HTR-8/SVneo (cell line): Measurements from ENCODE around the gene TBC1D22B.

Source experiments
- DNase-seq: peaks from one replicate; pipeline ENCODE4 v3.0.0; 2011; ENCODE audit warnings: low spot score, mixed read lengths; ENCODE audit not compliant: insufficient read length
- FAIRE-seq: peaks from 2 replicates; lab custom pipeline; 2011; peaks lifted over from hg19 to GRCh38; lab: Jason Lieb, UNC

TBC1D22B gene

GRCh38 chr6:37257634-37258404, at the start of gene TBC1D22B, which contains the start of gene TMEM217:
TBC1D22B (plus strand) TSS chr6:37257772; CDS start chr6:37257918, 146 bp downstream.
TMEM217 (minus strand) TSS chr6:37258144; CDS start chr6:37219030, 39,114 bp downstream.
- FAIRE-seq (peak; percentile 99), DNase-seq (peak; percentile 99)

- FAIRE-seq (no peak), DNase-seq (peak; percentile 79)
These were observed 49.6 kb upstream of the TBC1D22B start for GRCh38 chr6:37207903-37208456.

GRCh38 chr6:37208793-37209192, 48.8 kb upstream of the TBC1D22B start:
- FAIRE-seq (no peak), DNase-seq (no peak)

GRCh38 chr6:37209461-37210205, 47.9 kb upstream of the TBC1D22B start:
- no peak for FAIRE-seq

GRCh38 chr6:37210313-37210968, 47.1 kb upstream of the TBC1D22B start:
- peak; percentile 82 for DNase-seq
- peak; percentile 69 for FAIRE-seq

More at GRCh38 chr6:37209461-37210205, 47.9 kb upstream of the TBC1D22B start:
- DNase-seq: no peak

GRCh38 chr6:37212268-37212667, 45.3 kb upstream of the TBC1D22B start:
- DNase-seq: no peak
- FAIRE-seq: peak; percentile 31

- DNase-seq (no peak), FAIRE-seq (no peak)
These were observed 39.5 kb upstream of the TBC1D22B start for GRCh38 chr6:37218061-37218460.

GRCh38 chr6:37218511-37218910, 39.1 kb upstream of the TBC1D22B start:
- DNase-seq (no peak), FAIRE-seq (no peak)

- no peak for FAIRE-seq
These were observed 35.9 kb upstream of the TBC1D22B start for GRCh38 chr6:37221585-37222124.

GRCh38 chr6:37222125-37222967, 35.2 kb upstream of the TBC1D22B start:
- DNase-seq: peak; percentile 91
- FAIRE-seq: peak; percentile 93

More at GRCh38 chr6:37221585-37222124, 35.9 kb upstream of the TBC1D22B start:
- no peak for DNase-seq

- FAIRE-seq: no peak
- DNase-seq: no peak
These were observed 34.6 kb upstream of the TBC1D22B start for GRCh38 chr6:37222992-37223391.

- no peak for FAIRE-seq
These were observed 32.0 kb upstream of the TBC1D22B start for GRCh38 chr6:37225350-37226169.

GRCh38 chr6:37230104-37230503, 27.5 kb upstream of the TBC1D22B start:
- FAIRE-seq (no peak), DNase-seq (no peak)

More at GRCh38 chr6:37225350-37226169, 32.0 kb upstream of the TBC1D22B start:
- no peak for DNase-seq

- FAIRE-seq: no peak
- DNase-seq: no peak
These were observed 25.0 kb upstream of the TBC1D22B start for GRCh38 chr6:37232430-37233017.

GRCh38 chr6:37233541-37233940, 24.0 kb upstream of the TBC1D22B start:
- FAIRE-seq: peak; percentile 13
- DNase-seq: no peak

GRCh38 chr6:37236921-37237320, 20.7 kb upstream of the TBC1D22B start:
- DNase-seq: no peak
- FAIRE-seq: no peak

GRCh38 chr6:37237789-37238188, 19.8 kb upstream of the TBC1D22B start:
- no peak for FAIRE-seq
- no peak for DNase-seq

- no peak for FAIRE-seq
- DNase-seq: no peak
These were observed 19.2 kb upstream of the TBC1D22B start for GRCh38 chr6:37238381-37238780.
